NCI-H446 (cell line): Measurements from ENCODE around the gene NOSTRIN.
"Not testable (repeated sequence)": the region's sequence is repeated elsewhere in the genome, so short reads cannot be mapped to it uniquely, and the experiment has no call there.

ENCODE experiments used
- DNase-seq, 2 experiments: peaks; one replicate each; lab custom pipeline; 2025; lab: John Stamatoyannopoulos, UW

Gene NOSTRIN

GRCh38 chr2:168882163-168882562 lies 79.7 kb downstream of the NOSTRIN start:
- DNase-seq = not testable (repeated sequence)

GRCh38 chr2:168884975-168885374 lies 82.5 kb downstream of the NOSTRIN start:
- no peak for DNase-seq

- DNase-seq = no peak
Measured at GRCh38 chr2:168889635-168890005, 87.2 kb downstream of the NOSTRIN start.

- peak; percentile 80 to 97 for DNase-seq
Measured at GRCh38 chr2:168890006-168890782, 87.8 kb downstream of the NOSTRIN start, which contains the start of gene SPC25. SPC25 (minus strand) TSS chr2:168890430; CDS start chr2:168889519, 911 bp downstream.

- DNase-seq = no peak
Measured at GRCh38 chr2:168892327-168892726, 89.9 kb downstream of the NOSTRIN start.

- DNase-seq = no peak
Measured at GRCh38 chr2:168894101-168894500, 91.7 kb downstream of the NOSTRIN start.

GRCh38 chr2:168894720-168895119 lies 92.3 kb downstream of the NOSTRIN start:
- DNase-seq = peak in 1 of 2 experiments; percentile 11

GRCh38 chr2:168895771-168896170 lies 93.3 kb downstream of the NOSTRIN start:
- DNase-seq = peak; percentile 67 to 74

- no peak for DNase-seq
Measured at GRCh38 chr2:168896783-168897182, 94.3 kb downstream of the NOSTRIN start.

GRCh38 chr2:168897449-168897848 lies 95.0 kb downstream of the NOSTRIN start:
- no peak for DNase-seq

GRCh38 chr2:168901003-168901402 lies 98.6 kb downstream of the NOSTRIN start, which contains the start of gene G6PC2:
G6PC2 (plus strand) TSS chr2:168901291; CDS start chr2:168901332, 41 bp downstream.
- peak in 1 of 2 experiments; percentile 20 for DNase-seq

- DNase-seq = no peak
Measured at GRCh38 chr2:168903888-168904287, 101.5 kb downstream of the NOSTRIN start.

- no peak for DNase-seq
Measured at GRCh38 chr2:168904358-168904757, 101.9 kb downstream of the NOSTRIN start.

GRCh38 chr2:168907940-168908662 lies 105.7 kb downstream of the NOSTRIN start:
- no peak for DNase-seq

GRCh38 chr2:168910330-168910729 lies 107.9 kb downstream of the NOSTRIN start:
- DNase-seq = peak; percentile 30 to 49

- peak; percentile 72 to 82 for DNase-seq
Measured at GRCh38 chr2:168912466-168912865, 110.0 kb downstream of the NOSTRIN start.

- peak; percentile 83 to 94 for DNase-seq
Measured at GRCh38 chr2:168912901-168913369, 110.5 kb downstream of the NOSTRIN start.

GRCh38 chr2:168913495-168913894 lies 111.1 kb downstream of the NOSTRIN start:
- no peak for DNase-seq
